COLO668 (cell line): ENCODE results near the gene DOP1B.

Experiments
- DNase-seq: peaks from one replicate; lab custom pipeline; 2025; ENCODE audit not compliant: unreplicated experiment; lab: John Stamatoyannopoulos, UW

The DOP1B gene

DNA sequence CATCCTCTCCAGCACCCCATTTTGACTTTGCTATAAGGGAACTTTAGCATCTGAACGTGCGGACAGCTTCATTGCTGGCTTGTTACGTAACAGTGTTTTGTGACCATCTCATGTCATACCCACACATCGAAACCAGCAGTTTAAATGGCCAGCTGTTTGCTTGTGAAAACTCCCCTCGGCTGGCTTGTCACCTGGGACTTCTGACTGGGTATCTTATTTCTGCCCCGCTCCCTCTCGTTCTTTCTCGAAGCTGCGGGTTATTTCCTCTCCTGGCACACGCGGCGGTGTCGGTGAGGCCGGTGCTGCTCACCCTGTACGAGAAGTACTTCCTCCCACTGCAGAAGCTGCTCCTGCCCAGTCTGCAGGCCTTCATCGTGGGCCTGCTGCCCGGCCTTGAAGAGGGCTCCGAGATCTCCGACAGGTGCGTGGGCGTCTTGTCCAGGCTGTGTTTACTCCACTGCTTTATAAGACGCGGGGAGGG lies 43.5 kb downstream of the DOP1B start:
- DNase-seq = no peak

DNA sequence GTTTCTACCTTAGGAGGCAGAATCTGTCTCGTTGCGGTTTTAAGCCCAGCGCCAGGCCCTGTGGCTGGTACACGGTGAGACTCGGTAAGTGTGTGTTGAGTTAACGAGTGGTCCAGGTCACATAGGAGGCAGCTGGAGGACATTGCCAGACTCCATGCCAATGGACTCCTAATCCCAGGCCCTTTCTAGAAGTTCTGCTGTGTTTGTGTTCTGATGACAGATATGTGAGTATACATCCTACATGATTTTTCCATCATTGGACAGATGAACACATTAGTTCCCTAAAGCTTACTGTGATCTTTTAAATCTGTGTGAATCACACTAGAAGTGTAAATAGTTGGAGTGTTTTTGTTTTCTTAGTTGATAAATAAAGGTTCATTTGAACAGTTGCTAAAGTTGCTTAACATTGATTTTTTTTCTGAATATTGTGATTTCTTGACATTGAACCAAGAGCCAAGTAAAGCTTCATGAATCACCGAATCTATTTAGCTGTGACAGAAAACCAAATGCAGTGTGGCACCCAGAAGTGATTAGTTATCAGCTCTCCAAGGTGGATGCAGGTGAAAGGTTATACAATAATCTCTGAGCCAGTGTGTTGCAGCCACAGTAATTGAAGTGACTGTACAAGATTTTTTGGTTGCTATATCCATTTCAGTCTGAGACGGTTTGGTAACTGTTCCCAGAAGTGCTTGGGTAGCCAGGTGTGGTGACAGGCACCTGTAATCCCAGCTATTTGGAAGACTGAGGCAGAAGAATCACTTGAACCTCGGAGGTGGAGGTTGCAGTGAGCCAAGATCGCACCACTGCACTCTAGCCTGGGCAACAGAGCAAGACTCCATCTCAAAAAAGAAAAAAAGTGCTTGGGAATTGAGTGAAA lies 46.3 kb downstream of the DOP1B start:
- DNase-seq = no peak

DNA sequence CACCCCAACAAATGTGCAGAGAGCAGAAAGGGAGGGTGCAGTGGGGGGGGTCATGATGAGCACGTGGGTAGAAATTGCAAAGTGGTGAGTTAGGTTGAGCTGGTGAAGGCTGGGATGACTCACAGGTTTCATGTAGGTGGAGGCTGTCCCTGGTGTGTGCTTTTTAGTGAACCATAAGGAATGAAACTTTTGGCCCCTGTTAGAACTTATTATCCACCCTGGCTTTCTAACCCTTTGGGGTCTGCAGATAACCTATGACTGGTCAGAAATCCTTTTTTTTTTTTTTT lies 46.9 kb downstream of the DOP1B start:
- no peak for DNase-seq

DNA sequence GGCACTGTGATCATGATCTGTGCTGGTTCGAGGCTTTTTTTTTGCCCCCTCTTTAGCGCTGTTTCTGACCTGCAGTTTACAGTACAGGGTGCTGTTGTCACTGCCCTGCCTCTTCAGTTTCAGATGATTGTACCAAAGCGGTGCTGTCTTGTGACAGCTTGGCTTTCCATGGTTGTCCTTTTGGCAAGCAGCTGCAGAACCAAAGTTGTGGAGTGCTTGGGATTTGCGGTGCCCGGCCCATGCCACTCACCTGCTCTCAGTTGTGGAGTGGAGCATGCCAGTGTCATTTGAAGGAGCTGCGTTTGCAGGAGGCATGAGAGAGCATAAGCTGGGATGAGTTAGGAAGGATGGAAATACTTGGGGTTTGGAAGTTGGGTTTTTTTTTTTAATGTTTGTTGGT lies 48.4 kb downstream of the DOP1B start:
- DNase-seq = no peak

DNA sequence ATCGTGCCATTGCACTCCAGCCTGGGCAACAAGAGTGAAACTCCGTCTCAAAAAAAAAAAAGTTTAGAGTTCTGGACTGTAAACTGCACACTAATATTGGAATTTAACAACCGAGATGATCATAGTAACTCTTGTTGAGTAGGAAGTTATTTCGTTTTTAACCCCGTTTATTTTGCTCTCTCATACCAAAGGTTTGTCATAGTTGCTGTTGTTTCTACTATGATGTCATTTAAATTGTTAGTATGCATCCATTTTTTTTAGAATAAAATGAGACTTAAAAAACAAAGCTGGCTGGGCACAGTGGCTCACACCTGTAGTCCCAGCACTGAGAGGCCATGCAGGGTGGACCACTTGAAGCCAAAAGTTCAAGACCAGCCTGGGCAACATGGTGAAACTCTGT lies 49.3 kb downstream of the DOP1B start:
- DNase-seq = no peak
